HG02623 (cell line): ENCODE data around the gene NTF3.

Source experiments
- ATAC-seq: cut with Tn5 transposase; IDR thresholded peaks from one replicate; pipeline ENCODE4 v1.9.1; 2021; ENCODE audit warnings: moderate library complexity; ENCODE audit not compliant: unreplicated experiment

Gene NTF3

GRCh38 chr12:5485454-5485853 lies 53.5 kb downstream of the NTF3 start:
- no peak for ATAC-seq

GRCh38 chr12:5487076-5487475 lies 55.2 kb downstream of the NTF3 start:
- no peak for ATAC-seq

- no peak for ATAC-seq
Measured at GRCh38 chr12:5487948-5488625, 56.2 kb downstream of the NTF3 start.

GRCh38 chr12:5488626-5488955 lies 56.7 kb downstream of the NTF3 start:
- no peak for ATAC-seq

GRCh38 chr12:5489017-5489416 lies 57.1 kb downstream of the NTF3 start:
- no peak for ATAC-seq

- no peak for ATAC-seq
Measured at GRCh38 chr12:5489760-5490406, 58.0 kb downstream of the NTF3 start.

- no peak for ATAC-seq
Measured at GRCh38 chr12:5492562-5492961, 60.7 kb downstream of the NTF3 start.

- ATAC-seq = no peak
Measured at GRCh38 chr12:5493018-5493417, 61.1 kb downstream of the NTF3 start.

GRCh38 chr12:5494343-5494742 lies 62.4 kb downstream of the NTF3 start:
- no peak for ATAC-seq

GRCh38 chr12:5497329-5498053 lies 65.6 kb downstream of the NTF3 start:
- ATAC-seq = no peak

- no peak for ATAC-seq
Measured at GRCh38 chr12:5498076-5498475, 66.2 kb downstream of the NTF3 start.

- no peak for ATAC-seq
Measured at GRCh38 chr12:5498806-5499205, 66.9 kb downstream of the NTF3 start.

- ATAC-seq = no peak
Measured at GRCh38 chr12:5499566-5500330, 67.8 kb downstream of the NTF3 start.

- no peak for ATAC-seq
Measured at GRCh38 chr12:5500331-5500659, 68.4 kb downstream of the NTF3 start.

- no peak for ATAC-seq
Measured at GRCh38 chr12:5503774-5504173, 71.9 kb downstream of the NTF3 start.

- no peak for ATAC-seq
Measured at GRCh38 chr12:5505116-5505515, 73.2 kb downstream of the NTF3 start.

GRCh38 chr12:5505751-5506150 lies 73.8 kb downstream of the NTF3 start:
- no peak for ATAC-seq

GRCh38 chr12:5506295-5506694 lies 74.4 kb downstream of the NTF3 start:
- no peak for ATAC-seq

- ATAC-seq = no peak
Measured at GRCh38 chr12:5506821-5507231, 74.9 kb downstream of the NTF3 start.

- ATAC-seq = no peak
Measured at GRCh38 chr12:5507401-5507935, 75.6 kb downstream of the NTF3 start.

GRCh38 chr12:5507944-5508343 lies 76.0 kb downstream of the NTF3 start:
- ATAC-seq = no peak
